Activated naive CD8-positive, alpha-beta T cell treated with anti-CD3 and anti-CD28 coated beads for 36 hours (primary cell): ENCODE results near the gene RARG. TPM values are rescaled to one million over a fixed set of nuclear protein-coding genes. Genes with fewer than 3 reads are reported as not detected.

Experiments
- DNase-seq: peaks from one replicate; pipeline ENCODE4 v3.0.0; 2021
- H3K27ac Mint-ChIP-seq: one replicate; pipeline ENCODE4 v1.8.0; 2022; ENCODE audit warnings: mild to moderate bottlenecking, moderate library complexity, mixed read lengths
- H3K27me3 Mint-ChIP-seq: one replicate; pipeline ENCODE4 v1.8.0; 2022; ENCODE audit warnings: mild to moderate bottlenecking, mixed read lengths
- H3K36me3 Mint-ChIP-seq: one replicate; pipeline ENCODE4 v1.8.0; 2021; ENCODE audit warnings: mild to moderate bottlenecking, mixed read lengths
- H3K4me1 Mint-ChIP-seq: one replicate; pipeline ENCODE4 v1.8.0; 2021; ENCODE audit warnings: mixed read lengths
- H3K4me3 Mint-ChIP-seq: one replicate; pipeline ENCODE4 v1.8.0; 2022; ENCODE audit warnings: mild to moderate bottlenecking, moderate library complexity, mixed read lengths
- H3K9me3 Mint-ChIP-seq: one replicate; pipeline ENCODE4 v1.8.0; 2022; ENCODE audit warnings: mixed read lengths
- total RNA-seq, 2 experiments: library from RNA; stranded (reverse); gene quantifications; one replicate each; pipeline ENCODE4 v1.2.3, GENCODE V29; 2021

RARG gene
- total RNA-seq, 2 experiments from 2014 or later = 22.7 to 26.0 TPM

DNA sequence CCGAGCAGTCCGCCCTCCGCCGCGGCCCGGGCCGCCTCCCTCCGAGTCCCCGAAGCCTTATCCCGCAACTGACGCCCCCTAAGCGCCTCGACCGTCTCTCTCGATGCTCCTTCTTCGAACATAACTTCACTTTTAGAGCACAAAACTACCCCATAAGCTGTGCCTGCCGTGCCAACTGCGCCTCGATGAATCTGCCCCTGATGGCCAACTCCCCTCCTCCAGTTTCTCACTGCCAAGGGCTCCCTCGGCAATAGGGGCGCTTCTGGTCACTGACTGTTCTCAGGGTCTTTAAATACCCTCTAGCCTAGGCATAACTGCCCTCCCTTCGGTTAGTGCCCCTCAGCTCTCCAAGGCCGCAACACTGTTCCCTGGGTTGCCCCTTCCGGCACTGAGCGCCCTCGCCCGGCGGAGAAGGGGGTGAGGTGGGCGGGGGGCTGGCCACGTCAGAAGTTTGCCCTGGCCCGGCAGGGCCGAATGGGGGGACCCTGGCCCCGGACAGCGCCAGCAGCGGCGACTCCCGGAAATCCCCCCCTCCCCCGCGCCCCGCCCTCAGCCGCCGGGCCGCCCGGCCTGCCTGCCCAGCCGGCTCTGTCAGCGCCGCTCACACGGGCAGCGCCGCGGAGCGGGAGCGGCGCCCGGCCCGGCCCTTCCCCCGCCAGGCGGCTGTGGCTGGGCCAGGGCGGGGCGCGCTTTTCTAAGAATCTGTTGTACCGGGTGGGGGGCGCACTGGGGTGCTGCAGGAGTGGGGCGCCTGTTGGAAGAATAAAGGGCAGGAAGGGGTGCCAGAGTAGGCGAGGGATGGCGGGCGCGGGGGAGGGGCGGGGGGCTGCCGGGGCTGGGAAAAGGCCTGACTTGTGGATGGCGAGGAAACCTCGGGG lies 10.6 kb downstream of the RARG start:
- Mint-ChIP-seq H3K36me3 (peaks cover 6% of the 10 kb centered on the region), H3K4me1 (peaks cover 69% of the 10 kb centered on the region), H3K27ac (peak overlapping the region; percentile 88), H3K4me3 (peak overlapping the region; percentile 88), H3K9me3 (no peaks in the 10 kb centered on the region), H3K27me3 (no peaks in the 10 kb centered on the region)
- DNase-seq = peak; percentile 65

DNA sequence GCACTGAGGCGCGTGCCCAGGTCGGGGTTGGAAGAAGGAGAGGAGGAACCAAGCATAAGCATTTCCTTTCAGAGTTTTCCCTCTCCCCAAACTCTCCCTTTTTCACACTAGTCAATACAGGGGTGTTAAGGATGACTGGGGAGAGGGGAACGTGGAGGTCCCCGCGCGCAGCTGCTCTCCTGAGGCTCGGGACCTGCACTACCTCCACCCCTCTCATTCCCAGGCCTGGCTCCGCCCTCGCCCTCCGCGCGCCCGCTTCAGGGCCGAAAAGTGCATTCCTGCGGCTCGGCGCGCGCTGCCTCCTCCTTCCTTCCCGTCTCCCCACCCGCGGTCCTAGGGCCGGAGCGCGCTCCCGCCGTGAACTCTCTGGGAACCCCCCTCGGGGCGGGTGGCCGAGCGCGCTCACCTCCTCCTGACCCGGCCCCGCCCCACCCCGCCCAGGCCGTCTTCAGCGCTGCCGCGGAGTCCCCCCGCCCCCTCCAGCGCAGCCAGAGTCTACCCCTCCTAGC lies 11.3 kb downstream of the RARG start:
- Mint-ChIP-seq H3K36me3 (peaks cover 6% of the 10 kb centered on the region), H3K4me1 (peaks cover 73% of the 10 kb centered on the region), H3K27me3 (no peaks in the 10 kb centered on the region), H3K4me3 (peak overlapping the region; percentile 88), H3K9me3 (no peaks in the 10 kb centered on the region), H3K27ac (peak overlapping the region; percentile 87)
- DNase-seq = peak; percentile 89

DNA sequence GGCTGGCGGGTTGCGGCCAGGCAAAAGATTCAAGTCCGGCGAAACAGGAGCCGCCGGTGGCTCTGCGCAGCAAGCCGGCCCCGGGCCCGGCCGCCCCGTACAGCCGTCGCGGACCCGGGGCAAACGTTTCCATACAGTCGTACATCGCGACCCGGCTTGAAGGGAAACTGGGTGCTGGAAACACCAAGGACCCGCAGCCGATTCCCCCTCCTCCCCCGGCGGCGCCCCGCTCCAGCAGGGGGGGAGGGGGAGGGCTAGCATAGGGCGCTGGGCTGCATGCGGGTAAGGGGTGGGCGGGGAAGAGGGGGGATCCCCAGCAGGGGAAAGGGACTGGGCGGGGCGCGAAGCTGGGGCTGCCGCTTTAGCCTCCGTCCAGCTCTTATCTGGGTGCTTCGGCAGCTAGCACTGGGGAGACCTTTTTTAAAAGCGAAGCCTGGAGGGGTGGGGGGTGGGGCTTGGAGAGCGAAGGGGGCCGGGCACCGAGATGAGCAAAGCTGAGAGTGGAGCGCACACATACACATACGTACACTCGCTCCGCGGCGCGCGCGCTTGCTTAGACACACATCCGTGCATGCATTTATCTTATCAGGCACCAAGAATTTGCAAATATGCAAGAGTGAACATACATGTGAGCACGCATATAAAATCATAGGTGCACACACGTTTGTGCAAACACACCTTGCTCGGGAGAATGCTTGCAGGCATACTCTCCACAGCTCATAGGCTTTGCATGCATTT lies 11.9 kb downstream of the RARG start:
- H3K27me3 Mint-ChIP-seq = no peaks in the 10 kb centered on the region
- H3K4me1 Mint-ChIP-seq = peaks cover 73% of the 10 kb centered on the region
- peaks cover 3% of the 10 kb centered on the region for H3K36me3 Mint-ChIP-seq
- no peaks in the 10 kb centered on the region for H3K9me3 Mint-ChIP-seq
- H3K4me3 Mint-ChIP-seq = peak overlapping the region; percentile 88
- H3K27ac Mint-ChIP-seq = peak overlapping the region; percentile 95
- peak; percentile 83 for DNase-seq

DNA sequence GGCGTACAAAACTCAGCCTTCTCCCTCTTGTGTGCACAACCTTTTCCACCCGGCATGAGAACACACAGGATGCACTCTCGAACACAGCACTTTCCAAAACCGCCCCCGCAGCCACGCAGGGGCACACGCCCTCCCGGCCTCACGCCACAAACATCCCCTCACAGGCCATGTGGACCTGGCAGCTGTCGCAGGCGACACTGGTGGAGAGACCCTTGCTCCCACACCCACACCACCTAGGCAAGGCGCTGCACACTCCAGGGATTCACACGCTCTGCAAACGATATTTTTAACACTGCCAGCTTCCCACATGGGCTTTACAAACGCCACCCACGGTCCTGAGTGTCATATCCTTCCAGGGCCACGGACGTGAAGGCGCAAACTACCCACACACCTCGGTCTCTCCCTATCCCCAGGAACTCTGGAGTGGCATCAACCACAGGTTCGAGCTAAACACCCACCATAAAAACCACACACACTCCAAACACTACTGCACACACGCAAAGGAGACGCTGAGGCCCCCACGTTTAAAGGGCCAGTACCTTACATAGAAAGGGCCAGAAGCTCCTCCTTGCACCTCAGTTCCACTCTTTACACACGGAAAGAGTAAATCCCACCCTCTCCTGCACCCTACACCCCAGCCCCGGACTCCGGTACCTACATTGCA lies 12.6 kb downstream of the RARG start:
- peak; percentile 84 for DNase-seq
- peaks cover 3% of the 10 kb centered on the region for H3K36me3 Mint-ChIP-seq
- H3K4me3 Mint-ChIP-seq = peak overlapping the region; percentile 88
- no peaks in the 10 kb centered on the region for H3K9me3 Mint-ChIP-seq
- H3K27me3 Mint-ChIP-seq = no peaks in the 10 kb centered on the region
- peaks cover 68% of the 10 kb centered on the region for H3K4me1 Mint-ChIP-seq
- H3K27ac Mint-ChIP-seq = peak overlapping the region; percentile 95

DNA sequence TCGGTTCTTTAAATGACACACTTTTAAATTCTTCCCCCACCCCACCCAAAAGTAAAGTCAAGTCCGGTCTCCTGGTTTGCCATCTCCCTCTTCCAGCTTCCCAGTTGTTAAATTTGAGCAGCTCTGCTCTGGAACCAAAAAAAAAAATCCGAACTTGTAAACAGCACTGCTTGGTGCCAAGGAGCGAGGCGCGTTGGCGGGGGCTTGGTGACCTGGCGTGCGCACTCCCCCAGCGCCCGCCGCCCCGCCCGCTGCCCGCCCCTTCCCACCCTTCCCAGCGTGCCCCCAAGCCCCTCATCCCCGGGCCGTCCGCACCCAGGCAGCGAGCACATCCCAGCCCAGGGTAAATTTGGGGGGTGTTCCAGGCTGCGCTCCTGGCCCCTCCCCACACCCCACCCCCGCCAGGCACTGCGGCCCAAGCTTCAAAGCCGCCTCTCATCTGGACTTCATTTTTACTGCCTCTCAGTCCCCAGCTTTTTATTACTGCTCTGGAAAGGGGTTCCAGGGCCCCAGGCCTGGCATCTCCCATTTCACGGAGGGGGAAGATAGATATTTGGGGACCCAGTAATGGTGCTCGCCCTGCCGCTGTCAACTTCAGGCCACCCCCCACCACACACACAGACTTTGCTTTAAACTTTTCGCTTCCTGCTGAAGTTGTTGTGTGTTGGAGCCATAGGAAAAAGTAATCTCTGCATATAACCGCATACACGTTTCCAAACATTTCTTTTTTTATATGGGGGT lies 13.3 kb downstream of the RARG start:
- Mint-ChIP-seq H3K9me3 (no peaks in the 10 kb centered on the region), H3K4me1 (peaks cover 67% of the 10 kb centered on the region), H3K27ac (peak overlapping the region; percentile 96), H3K36me3 (peaks cover 3% of the 10 kb centered on the region), H3K4me3 (peak overlapping the region; percentile 88), H3K27me3 (no peaks in the 10 kb centered on the region)
- peak; percentile 37 for DNase-seq

DNA sequence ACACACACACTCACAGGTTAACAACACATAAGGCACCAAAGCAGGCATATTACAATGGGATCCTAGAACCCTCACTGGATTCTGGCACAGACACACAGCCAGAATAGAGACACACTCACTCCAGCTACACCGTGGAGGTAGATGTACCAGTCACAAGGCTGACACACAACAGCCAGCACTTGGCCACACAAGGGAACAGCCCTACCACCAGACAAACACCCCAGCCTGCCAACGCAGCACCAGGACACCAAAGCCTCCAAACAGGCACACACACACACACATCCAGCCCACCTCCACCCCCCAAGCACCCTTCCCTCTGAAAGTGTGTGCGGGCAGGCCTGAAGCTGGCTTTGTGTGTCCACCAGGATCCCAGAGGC lies 14.1 kb downstream of the RARG start:
- H3K9me3 Mint-ChIP-seq = no peaks in the 10 kb centered on the region
- H3K27ac Mint-ChIP-seq = peak overlapping the region; percentile 96
- peaks cover 69% of the 10 kb centered on the region for H3K4me1 Mint-ChIP-seq
- H3K27me3 Mint-ChIP-seq = no peaks in the 10 kb centered on the region
- H3K36me3 Mint-ChIP-seq = peaks cover 10% of the 10 kb centered on the region
- H3K4me3 Mint-ChIP-seq = peak overlapping the region; percentile 88
- no peak for DNase-seq

DNA sequence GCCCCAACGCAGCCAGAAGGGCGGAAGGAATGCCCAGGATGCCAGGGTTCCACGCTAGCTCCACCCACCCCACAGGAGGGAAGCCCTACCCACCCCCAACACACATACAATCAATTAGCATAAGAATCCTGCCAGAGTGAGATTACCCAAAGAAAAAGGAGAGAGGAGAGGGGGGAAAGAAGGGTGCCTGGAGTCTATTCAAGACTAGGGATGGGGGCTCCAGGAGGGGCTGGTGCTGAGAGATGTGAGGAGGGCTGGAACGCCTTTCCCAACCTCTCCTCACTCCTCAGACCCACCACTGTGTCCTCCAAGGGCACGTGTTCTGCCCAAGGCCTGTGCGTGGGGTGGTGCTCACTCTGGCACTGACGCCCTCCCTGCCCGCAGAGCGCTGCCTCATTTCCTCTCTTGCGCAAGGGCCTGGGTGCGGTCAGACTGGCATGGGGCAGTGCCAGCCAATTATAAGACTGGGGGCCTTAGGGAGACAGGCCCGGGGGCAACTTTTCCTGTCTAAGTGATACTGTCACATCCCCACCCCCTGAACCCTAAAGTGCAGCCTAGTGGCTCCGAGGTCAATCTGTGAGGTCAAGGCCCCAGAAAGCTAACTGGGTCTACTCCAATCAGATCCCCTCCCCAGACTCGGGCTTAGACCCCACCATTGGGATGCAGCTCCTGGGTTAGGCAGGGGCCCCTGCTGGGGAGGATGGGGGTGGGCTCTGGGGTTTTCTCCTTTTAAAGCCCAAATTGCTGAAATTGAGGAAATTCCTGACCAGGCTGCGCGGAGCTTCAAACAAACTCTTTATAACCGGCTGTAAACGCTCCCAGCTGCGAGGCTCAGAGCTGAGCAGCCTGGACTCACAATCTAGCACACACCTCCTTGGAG lies 14.7 kb downstream of the RARG start:
- Mint-ChIP-seq H3K36me3 (peaks cover 13% of the 10 kb centered on the region), H3K27me3 (no peaks in the 10 kb centered on the region), H3K27ac (peak overlapping the region; percentile 96), H3K9me3 (no peaks in the 10 kb centered on the region), H3K4me1 (peaks cover 65% of the 10 kb centered on the region), H3K4me3 (peak overlapping the region; percentile 88)
- peak; percentile 56 for DNase-seq

DNA sequence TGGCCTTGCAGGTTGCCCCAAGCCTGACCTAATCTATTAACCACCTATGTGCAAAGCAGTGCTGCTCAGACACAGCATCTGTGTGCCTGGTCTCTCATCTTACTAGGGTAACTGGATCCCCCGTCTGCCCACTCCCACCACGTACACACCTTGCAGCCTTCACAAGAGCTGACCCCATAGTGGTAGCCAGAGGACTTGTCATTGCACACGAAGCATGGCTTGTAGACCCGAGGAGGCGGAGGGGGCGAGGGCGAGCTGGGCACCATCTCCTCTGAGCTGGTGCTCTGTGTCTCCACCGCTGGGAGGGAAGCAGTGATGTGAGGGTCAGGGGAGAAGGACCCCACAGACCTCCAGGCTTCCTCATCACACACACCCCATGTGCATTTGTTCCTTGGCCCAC lies 16.5 kb downstream of the RARG start:
- Mint-ChIP-seq H3K4me1 (peaks cover 63% of the 10 kb centered on the region), H3K4me3 (no peak overlapping the region), H3K9me3 (no peaks in the 10 kb centered on the region), H3K36me3 (peaks cover 22% of the 10 kb centered on the region), H3K27me3 (no peaks in the 10 kb centered on the region), H3K27ac (peak overlapping the region; percentile 96)
- no peak for DNase-seq

DNA sequence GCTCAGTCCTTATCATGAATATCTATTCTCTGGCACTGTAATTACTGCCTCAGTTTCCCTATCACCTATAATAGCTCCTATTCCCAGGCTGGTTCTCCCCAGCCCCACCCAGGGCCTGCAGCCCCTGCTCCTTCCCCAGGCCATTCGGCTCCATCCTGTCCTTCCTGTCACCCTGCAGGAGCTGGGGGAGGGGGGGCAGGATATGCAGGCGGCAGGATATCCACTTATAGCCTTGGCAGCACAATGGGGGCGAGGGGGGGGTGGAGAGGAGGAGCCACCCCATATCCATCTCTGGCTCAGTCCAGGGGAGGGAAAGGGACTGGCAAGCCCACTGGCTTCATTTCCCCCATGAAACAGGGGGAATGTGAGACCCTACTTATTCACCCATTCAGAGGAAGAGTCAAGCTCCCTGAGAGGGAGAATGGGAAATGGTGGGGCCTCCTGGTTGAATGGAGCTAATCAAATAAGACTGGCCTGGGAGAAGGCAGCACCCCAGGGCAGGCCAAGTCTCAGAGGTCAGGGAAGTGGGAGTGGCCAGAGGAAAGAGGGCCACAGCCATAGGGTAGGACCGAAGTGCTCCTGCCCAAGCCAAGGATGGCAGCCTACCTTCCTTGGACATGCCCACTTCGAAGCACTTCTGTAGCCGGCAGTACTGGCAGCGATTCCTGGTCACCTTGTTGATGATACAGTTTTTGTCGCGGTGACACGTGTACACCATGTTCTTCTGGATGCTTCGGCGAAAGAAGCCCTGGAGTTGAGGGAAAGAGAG lies 17.1 kb downstream of the RARG start:
- Mint-ChIP-seq H3K4me1 (peaks cover 61% of the 10 kb centered on the region), H3K4me3 (no peak overlapping the region), H3K9me3 (no peaks in the 10 kb centered on the region), H3K27ac (peak overlapping the region; percentile 96), H3K36me3 (peaks cover 28% of the 10 kb centered on the region), H3K27me3 (no peaks in the 10 kb centered on the region)
- no peak for DNase-seq

DNA sequence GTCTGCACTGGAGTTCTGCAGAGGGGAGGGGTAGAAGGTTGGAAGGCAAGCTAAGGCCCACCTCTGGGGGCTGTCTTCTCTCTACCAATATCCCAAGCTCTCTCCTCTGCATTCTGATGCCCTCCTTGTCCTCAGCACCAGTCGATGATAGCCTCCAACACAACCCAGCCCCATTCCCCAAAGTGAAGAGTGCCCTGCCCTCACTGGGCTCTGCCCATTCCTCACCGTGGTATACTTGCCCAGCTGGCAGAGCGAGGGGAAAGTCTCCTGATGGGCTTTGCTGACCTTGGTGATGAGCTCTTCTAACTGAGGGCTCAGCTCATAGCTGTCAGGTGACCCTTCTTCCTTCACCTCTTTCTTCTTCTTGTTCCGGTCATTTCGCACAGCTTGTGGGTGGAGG lies 17.8 kb downstream of the RARG start:
- Mint-ChIP-seq H3K9me3 (no peaks in the 10 kb centered on the region), H3K4me1 (peaks cover 61% of the 10 kb centered on the region), H3K27ac (peak overlapping the region; percentile 59), H3K4me3 (no peak overlapping the region), H3K36me3 (peaks cover 34% of the 10 kb centered on the region), H3K27me3 (no peaks in the 10 kb centered on the region)
- DNase-seq = no peak

DNA sequence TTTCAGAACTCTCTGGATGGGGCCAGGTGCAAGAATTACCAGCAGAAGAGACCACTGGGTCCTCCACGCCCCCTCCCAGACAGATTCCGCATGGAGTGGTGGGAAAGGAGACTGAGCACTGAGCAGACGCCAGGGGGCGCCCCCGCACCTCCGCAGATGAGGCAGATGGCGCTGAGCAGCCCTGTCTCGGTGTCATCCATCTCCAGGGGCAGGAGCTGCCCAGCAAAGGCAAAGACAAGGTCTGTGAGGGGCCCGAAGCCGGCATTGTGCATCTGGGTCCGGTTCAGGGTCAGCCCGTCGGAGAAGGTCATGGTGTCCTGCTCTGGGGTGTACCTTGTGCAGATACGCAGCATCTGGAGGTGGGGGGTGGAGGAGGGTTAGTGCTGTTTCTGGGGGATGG lies 18.7 kb downstream of the RARG start:
- H3K4me1 Mint-ChIP-seq = peaks cover 63% of the 10 kb centered on the region
- peak overlapping the region; percentile 39 for H3K27ac Mint-ChIP-seq
- H3K27me3 Mint-ChIP-seq = no peaks in the 10 kb centered on the region
- peaks cover 39% of the 10 kb centered on the region for H3K36me3 Mint-ChIP-seq
- H3K4me3 Mint-ChIP-seq = no peak overlapping the region
- H3K9me3 Mint-ChIP-seq = no peaks in the 10 kb centered on the region
- DNase-seq = peak; percentile 82

DNA sequence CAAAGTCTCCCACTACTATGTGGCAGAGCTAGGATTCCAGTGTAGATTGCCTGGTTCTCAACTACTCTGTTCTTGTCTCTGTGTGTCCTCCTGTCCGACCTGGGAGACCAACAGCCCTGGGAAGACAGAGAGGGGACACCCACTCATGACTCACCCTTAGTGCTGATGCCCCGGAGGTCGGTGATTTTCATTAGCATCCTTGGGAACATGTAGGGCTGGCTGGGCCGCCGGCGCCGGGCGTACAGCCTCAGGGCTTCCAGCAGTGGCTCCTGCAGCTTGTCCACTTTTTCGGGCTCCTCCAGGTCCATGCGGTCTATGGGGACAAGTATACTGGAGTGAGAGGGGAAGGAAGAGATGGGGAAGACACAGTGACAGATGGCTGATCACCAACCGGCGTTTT lies 19.1 kb downstream of the RARG start:
- Mint-ChIP-seq H3K4me1 (peaks cover 63% of the 10 kb centered on the region), H3K4me3 (no peak overlapping the region), H3K27me3 (no peaks in the 10 kb centered on the region), H3K9me3 (no peaks in the 10 kb centered on the region), H3K27ac (peak overlapping the region; percentile 39), H3K36me3 (peaks cover 39% of the 10 kb centered on the region)
- DNase-seq = no peak
